ENCODE data around the gene LRRK1.
"Not testable (repeated sequence)": the region's sequence is repeated elsewhere in the genome, so short reads cannot be mapped to it uniquely, and the experiment has no call there.

Gene LRRK1

DNA sequence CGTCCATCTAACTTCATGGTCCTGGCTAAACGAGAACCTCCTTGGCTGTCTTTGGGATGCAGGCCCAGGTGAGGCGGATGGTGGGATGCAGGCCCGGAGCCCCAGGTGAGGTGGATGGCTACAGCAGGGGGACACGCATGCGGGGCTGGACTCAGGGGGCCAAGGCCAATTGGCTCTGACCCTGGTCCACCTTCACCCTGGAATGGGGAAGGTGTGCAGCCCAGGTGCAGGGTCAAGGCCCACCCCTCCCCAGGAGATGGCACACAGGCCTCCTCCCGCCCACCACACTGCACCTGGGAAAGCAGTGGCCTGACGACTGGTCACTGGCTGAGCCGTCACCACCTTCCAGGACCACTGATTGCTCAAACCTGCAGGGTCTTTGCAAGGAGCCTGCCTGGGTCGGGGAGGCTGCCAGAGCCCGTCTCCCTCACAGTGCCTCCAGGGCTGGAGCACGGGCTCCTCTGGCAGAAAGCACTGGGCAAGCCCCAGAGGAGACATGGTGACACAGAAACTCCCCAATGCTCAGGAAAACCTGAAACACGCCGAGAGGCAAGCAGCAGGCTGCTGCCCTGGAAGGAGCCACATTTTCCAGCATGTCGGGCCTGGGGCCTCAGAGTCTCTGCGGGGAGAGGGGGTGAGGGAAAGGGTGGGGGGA lies 159.6 kb downstream of the LRRK1 start:
- DNase-seq, result no peak

GRCh38 chr15:101081900-101082299 lies 162.7 kb downstream of the LRRK1 start:
- DNase-seq, result no peak

GRCh38 chr15:101083336-101084045 lies 164.3 kb downstream of the LRRK1 start:
- no peak for DNase-seq

GRCh38 chr15:101084801-101085200 lies 165.6 kb downstream of the LRRK1 start:
- DNase-seq, result no peak

DNA sequence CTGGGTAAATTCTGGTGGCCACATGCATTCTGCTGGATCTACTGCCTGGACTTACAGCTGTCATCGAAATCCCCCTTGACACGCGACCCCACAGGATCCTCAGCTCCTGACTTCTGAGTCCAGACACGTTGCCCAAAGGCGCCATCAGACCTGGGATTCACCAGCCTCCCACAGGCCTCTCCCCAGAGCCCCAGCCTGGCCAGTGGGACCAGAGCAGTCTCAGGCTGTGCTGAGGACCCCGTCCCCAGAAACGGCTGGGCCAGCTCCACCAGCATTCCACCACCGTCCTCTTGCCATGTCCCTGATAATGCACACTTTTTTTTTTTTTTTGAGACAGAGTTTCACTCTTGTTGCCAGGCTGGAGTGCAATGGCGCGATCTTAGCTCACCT lies 166.1 kb downstream of the LRRK1 start:
- no peak for DNase-seq

DNA sequence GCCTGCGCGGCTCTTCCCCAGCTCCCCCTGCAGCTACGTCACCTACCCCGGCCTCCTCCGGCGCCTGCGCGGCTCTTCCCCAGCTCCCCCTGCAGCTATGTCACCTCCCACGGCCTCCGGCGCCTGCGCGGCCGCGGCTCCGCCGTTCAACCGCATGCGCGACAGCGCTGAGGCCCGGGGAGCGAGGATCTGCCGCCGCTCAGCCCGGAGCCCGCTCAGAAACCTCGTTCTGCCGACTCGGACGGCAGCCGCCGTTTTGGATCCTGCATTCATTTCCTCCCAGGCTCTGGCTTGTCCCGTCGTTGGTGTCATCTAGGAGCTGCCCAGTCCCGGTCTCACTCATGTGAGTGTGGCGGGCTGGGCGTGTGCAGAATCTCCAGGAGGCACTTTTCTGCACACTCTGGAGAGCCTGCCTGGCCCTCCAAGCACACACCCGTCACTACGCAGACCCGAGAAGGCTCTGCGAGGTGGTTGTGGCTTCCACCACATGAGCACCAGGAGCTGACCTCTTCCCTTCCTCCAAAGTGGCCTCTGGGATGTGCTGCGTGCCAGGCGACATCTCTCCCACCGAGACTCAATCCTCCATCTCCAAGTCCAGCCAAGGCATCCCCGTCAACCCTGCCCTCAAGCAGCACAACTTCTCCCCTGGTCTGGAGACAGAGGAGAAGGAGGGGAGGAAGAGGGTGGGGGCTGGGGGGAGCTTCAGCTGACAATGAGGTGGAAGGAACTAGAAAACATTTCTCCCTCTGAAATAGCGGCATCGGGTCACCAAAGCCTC lies 167.4 kb downstream of the LRRK1 start:
- DNase-seq, result no peak

DNA sequence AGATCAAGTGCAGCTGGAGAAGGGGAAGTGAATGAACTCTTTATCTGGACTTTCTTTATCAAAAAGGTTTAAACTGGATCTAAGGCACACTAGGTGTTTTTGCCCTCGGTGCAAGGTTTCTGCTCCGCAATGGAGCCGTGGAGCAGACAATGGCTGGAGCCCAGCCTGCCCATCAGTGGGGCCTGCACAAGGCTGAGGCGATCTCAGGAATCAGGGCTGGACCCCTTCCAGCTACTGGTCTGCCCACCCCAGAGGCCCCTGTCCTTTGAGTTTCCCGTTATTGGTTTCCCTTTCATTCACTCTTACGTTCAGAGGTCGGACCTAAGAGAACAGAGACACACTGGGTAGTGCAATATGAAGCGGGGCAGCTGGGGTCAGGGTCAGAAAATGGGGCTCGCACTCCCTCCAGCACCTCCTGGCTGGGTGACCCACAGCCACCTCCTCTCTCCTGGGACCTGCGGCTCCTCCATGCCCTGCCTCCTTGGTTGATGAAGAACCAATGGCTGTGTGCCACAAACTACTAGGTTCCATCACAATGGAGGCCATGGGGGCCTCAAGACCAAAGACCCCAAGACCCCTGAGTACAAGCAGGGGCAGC lies 168.1 kb downstream of the LRRK1 start:
- DNase-seq, result no peak

DNA sequence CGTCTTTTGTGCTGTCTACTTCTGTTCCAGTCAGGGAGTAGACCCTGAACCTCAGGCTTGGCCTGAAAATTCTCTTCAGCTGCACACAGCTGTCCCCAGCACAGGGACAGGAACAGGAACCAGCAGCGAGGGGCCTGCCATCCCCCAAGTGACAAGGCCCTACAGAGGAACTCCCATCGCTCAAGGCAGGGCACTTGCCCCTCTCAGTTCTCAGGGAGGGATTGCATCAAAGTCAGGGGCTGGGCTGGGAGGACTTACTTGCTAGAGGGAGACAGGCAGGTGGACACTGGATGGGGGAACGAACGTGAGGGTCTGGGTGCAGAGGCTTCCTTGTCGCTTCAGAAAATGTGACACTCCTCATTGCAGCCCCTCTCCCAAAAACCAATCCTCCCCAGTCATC lies 169.1 kb downstream of the LRRK1 start:
- no peak for DNase-seq

DNA sequence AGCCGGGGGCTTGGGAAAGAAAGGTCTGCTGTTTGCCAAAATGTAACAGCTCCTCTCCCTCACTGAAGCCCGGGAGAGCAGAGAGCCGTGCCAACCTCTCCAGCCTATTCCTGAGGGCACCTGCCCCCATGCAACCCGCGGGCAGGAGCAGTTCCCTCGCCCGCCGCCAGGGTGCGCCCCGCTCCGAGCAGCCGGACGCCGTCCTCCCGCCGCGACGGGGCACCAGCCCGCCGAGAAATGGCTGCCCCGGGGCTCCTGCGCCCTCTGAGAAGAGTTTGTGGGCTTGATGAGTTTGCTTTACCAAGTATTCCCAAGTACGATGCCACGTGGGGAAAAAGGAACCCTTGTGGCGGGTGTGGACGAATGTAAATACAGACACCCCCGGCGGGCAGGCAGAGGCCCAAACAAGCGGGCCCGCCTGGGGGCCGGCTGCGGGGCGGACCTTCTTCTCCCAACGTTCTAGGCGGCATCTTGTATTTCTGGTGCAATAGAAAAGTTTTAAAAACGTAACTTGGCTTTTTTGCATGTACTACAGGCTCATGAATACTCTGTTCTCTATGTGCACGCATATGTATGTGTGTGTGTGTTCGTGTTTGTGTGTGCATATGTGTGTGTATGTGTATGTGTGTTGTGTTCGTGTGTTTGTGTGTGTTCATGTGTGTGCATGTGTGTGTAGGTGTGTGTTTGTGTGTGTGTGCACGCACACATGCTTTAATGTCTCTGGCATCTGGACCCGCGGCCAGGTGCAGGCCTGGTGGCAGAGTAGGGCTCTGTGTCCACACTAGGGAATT lies 169.8 kb downstream of the LRRK1 start:
- DNase-seq, result no peak

GRCh38 chr15:101089579-101090427 lies 170.6 kb downstream of the LRRK1 start:
- no peak for DNase-seq

GRCh38 chr15:101090428-101090790 lies 171.3 kb downstream of the LRRK1 start:
- no peak for DNase-seq

DNA sequence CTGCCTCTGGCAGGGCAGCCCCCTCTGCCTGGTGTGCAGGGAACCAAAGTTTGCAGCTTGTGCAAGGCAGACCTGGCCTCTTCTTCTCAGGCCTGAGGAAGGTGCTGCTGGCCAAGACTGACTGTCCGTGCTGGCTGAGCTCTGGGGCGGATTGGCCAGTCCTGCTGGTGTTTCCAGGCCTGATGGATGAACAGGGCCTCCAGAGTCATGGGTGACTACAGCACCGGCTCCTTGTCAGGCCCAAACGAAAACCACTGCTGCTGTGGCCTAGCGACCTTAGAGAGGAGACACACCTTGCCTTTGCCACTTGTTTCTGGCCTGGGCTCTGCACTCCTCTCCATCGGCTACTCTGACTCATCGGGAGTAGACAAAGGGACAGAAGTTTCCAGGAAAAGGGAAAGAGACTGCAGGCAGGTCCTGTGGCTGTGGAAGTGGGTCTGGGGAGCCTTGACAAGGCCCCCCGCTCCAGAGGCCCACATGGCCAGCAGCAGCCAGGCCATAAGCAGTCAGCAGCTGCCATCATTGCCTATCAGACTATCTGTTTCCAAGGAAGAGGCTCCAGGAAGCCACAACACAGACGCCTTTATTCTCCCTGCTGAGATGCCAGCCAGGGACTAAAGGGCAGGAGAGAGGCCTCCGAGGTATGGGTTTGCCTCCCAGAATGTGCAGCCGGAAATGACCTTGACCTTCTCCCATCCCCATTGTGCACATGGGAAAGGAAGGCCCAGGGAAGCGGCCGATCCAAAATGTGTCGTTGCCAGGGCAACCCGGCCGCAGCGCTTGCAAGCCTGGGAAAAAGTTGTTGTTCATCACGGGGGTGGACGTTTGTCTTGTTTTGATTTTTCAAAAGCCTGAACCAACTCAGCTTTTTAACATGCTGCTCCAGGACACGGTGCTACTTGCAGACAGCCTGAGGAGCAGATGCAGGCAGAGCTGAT lies 172.2 kb downstream of the LRRK1 start:
- no peak for DNase-seq

- no peak for DNase-seq
Measured at GRCh38 chr15:101092156-101092866, 173.2 kb downstream of the LRRK1 start.

DNA sequence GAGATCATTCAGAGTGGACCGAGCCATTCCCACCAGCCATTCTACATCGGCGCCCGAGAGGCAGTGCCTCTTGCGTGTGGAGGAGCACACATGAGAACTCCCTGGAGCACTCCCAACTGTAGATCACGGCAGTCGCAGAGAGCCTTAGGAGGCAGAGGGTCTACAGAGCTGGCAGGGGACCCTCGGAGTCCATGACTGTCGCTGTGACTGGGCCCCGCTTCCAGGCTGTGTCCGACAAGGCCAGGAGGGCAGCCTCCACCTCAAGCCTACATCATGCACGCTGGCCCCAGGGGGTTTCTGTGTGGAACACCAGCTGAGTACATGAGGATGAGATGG lies 173.7 kb downstream of the LRRK1 start:
- DNase-seq, result no peak

- DNase-seq, result no peak
Measured at GRCh38 chr15:101093958-101094357, 174.8 kb downstream of the LRRK1 start.

GRCh38 chr15:101095796-101096406 lies 176.7 kb downstream of the LRRK1 start:
- not testable (repeated sequence) for DNase-seq

- no peak for DNase-seq
Measured at GRCh38 chr15:101097111-101097510, 178.0 kb downstream of the LRRK1 start.

GRCh38 chr15:101099183-101099582 lies 180.0 kb downstream of the LRRK1 start:
- no peak for DNase-seq

DNA sequence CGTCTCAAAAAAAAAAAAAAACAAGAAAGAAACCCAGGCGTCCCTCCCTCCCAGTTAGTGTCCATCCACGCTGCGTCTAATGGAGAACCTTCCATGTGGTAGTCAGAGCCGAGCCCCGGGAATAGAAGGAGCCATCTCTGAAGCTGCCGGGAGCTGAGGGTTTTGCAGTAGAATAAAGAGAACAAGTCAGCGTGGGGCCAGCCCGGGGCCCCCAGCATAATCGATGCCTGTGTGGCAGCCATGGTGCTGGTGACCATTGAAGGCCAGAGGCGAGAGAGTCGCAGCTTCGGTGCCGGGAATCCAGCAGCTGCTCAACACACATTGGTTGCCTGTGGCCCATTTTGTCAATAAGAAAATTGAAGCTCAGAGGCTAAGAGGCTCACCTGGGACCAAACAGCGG lies 181.0 kb downstream of the LRRK1 start:
- DNase-seq, result no peak

Data from GF-D8 (cell line).